H9 (cell line): ENCODE data around the gene CCDC137. TPM values are rescaled to one million over a fixed set of nuclear protein-coding genes. Genes with fewer than 3 reads are reported as not detected.

Experiments used
- DNase-seq: peaks from one replicate; pipeline ENCODE4 v3.0.0-alpha.2; 2017
- H2AFZ ChIP-seq: one replicate; pipeline ENCODE4 v1.6.1; 2013; ENCODE audit warnings: mild to moderate bottlenecking, low read length, control low read depth, moderate library complexity
- H2AK5ac ChIP-seq: 2 replicates; pipeline ENCODE4 v1.6.1; 2013; ENCODE audit warnings: low read length, control low read depth, mixed read lengths; ENCODE audit not compliant: insufficient read length
- H2BK120ac ChIP-seq: one replicate; pipeline ENCODE4 v1.6.1; 2013; ENCODE audit warnings: low read depth, mild to moderate bottlenecking, low read length, control low read depth, inconsistent platforms; ENCODE audit not compliant: poor library complexity, severe bottlenecking
- H2BK12ac ChIP-seq: 2 replicates; pipeline ENCODE4 v1.6.1; 2013; ENCODE audit warnings: low read length, control low read depth, mixed read lengths, low read depth; ENCODE audit not compliant: insufficient read length
- H2BK15ac ChIP-seq: 2 replicates; pipeline ENCODE4 v1.6.1; 2013; ENCODE audit warnings: low read depth, low read length, control low read depth
- H2BK20ac ChIP-seq: one replicate; pipeline ENCODE4 v1.6.1; 2013; ENCODE audit warnings: low read depth, mild to moderate bottlenecking, low read length, control low read depth, inconsistent platforms; ENCODE audit not compliant: poor library complexity, severe bottlenecking
- H2BK5ac ChIP-seq: 2 replicates; pipeline ENCODE4 v1.6.1; 2013; ENCODE audit warnings: low read length, control low read depth, mixed read lengths; ENCODE audit not compliant: insufficient read length
- H3K14ac ChIP-seq: 2 replicates; pipeline ENCODE4 v1.6.1; 2013; ENCODE audit warnings: low read length, control low read depth; ENCODE audit not compliant: insufficient read depth
- H3K18ac ChIP-seq: 2 replicates; pipeline ENCODE4 v1.6.1; 2013; ENCODE audit warnings: low read depth, mild to moderate bottlenecking, mixed read lengths, low read length, control low read depth; ENCODE audit not compliant: insufficient read length
- H3K23ac ChIP-seq: 2 replicates; pipeline ENCODE4 v1.6.1; 2013; ENCODE audit warnings: low read length, control low read depth, mixed read lengths, low read depth; ENCODE audit not compliant: insufficient read length
- H3K23me2 ChIP-seq: 2 replicates; pipeline ENCODE4 v1.6.1; 2013; ENCODE audit warnings: low read depth, mild to moderate bottlenecking, mixed read lengths, low read length, control low read depth; ENCODE audit not compliant: insufficient read length, poor library complexity, severe bottlenecking
- H3K27ac ChIP-seq: 2 replicates; pipeline ENCODE4 v1.5.1; 2013; ENCODE audit warnings: low read length, control low read depth, mixed read lengths, low read depth; ENCODE audit not compliant: insufficient read length
- H3K27me3 ChIP-seq: 2 replicates; pipeline ENCODE4 v1.6.1; 2013; ENCODE audit warnings: low read length, control low read depth, inconsistent platforms; ENCODE audit not compliant: insufficient read depth
- H3K4ac ChIP-seq: 2 replicates; pipeline ENCODE4 v1.6.1; 2013; ENCODE audit warnings: low read depth, mild to moderate bottlenecking, control low read depth, inconsistent platforms, low read length, moderate library complexity
- H3K4me1 ChIP-seq: 2 replicates; pipeline ENCODE4 v1.6.1; 2013; ENCODE audit warnings: low read length, control low read depth, inconsistent platforms; ENCODE audit not compliant: insufficient read depth
- H3K4me2 ChIP-seq: 2 replicates; pipeline ENCODE4 v1.6.1; 2013; ENCODE audit warnings: low read length, control low read depth, mixed read lengths; ENCODE audit not compliant: insufficient read length, insufficient read depth
- H3K56ac ChIP-seq: 2 replicates; pipeline ENCODE4 v1.6.1; 2013; ENCODE audit warnings: low read depth, mild to moderate bottlenecking, mixed read lengths, low read length, control low read depth; ENCODE audit not compliant: insufficient read length
- H3K79me1 ChIP-seq: 2 replicates; pipeline ENCODE4 v1.6.1; 2013; ENCODE audit warnings: low read depth, mild to moderate bottlenecking, moderate library complexity, low read length, control low read depth, inconsistent platforms; ENCODE audit not compliant: insufficient read depth, poor library complexity, severe bottlenecking
- H3K79me2 ChIP-seq: 2 replicates; pipeline ENCODE4 v1.6.1; 2013; ENCODE audit warnings: low read length, control low read depth, inconsistent platforms; ENCODE audit not compliant: insufficient read depth
- H3K9ac ChIP-seq: 2 replicates; pipeline ENCODE4 v1.6.1; 2013; ENCODE audit warnings: low read length, control low read depth, mixed read lengths; ENCODE audit not compliant: insufficient read length; ENCODE audit errors: extremely low read depth
- H3K9me3 ChIP-seq: one replicate; pipeline ENCODE4 v1.6.1; 2013; ENCODE audit warnings: low read depth, low read length, inconsistent platforms; ENCODE audit not compliant: control insufficient read depth
- H3T11ph ChIP-seq: one replicate; pipeline ENCODE4 v1.6.1; 2013; ENCODE audit warnings: mild to moderate bottlenecking, low read length, control low read depth, inconsistent platforms
- H4K20me1 ChIP-seq: one replicate; pipeline ENCODE4 v1.6.1; 2013; ENCODE audit not compliant: control insufficient read depth, insufficient read length, insufficient read depth
- H4K5ac ChIP-seq: 2 replicates; pipeline ENCODE4 v1.6.1; 2013; ENCODE audit warnings: low read depth, mild to moderate bottlenecking, mixed read lengths, low read length, control low read depth; ENCODE audit not compliant: insufficient read length
- H4K8ac ChIP-seq: replicated peaks from 2 replicates; pipeline ENCODE4 v1.6.1; 2013; ENCODE audit warnings: low read length, control low read depth, mixed read lengths, low read depth; ENCODE audit not compliant: insufficient read length
- H4K91ac ChIP-seq: 2 replicates; pipeline ENCODE4 v1.6.1; 2013; ENCODE audit warnings: low read depth, mild to moderate bottlenecking, moderate library complexity, mixed read lengths, low read length, control low read depth; ENCODE audit not compliant: insufficient read length
- H3K27ac Mint-ChIP-seq, 3 experiments: 2 replicates in 2 of 3; 3 replicates in 1 of 3; pipeline ENCODE4 v1.8.0; 2020 to 2021; ENCODE audit warnings: mixed read lengths in 3 of 3, mild to moderate bottlenecking in 1 of 3, moderate library complexity in 1 of 3
- H3K27me3 Mint-ChIP-seq: 2 replicates; pipeline ENCODE4 v1.8.0; 2021; ENCODE audit warnings: low read depth, mild to moderate bottlenecking, moderate library complexity, mixed read lengths
- H3K36me3 Mint-ChIP-seq, 3 experiments: 2 replicates in 2 of 3; 3 replicates in 1 of 3; pipeline ENCODE4 v1.8.0; 2020 to 2021; ENCODE audit warnings: low read depth in 3 of 3, mixed read lengths in 3 of 3; ENCODE audit not compliant: insufficient read depth in 1 of 3
- H3K4me1 Mint-ChIP-seq, 2 experiments: 2 replicates each; pipeline ENCODE4 v1.8.0; 2020; ENCODE audit warnings: mixed read lengths in 2 of 2
- H3K4me3 Mint-ChIP-seq, 2 experiments: 2 replicates in 1 of 2; 3 replicates in 1 of 2; pipeline ENCODE4 v1.8.0; 2020 to 2021; ENCODE audit warnings: mild to moderate bottlenecking in 2 of 2, mixed read lengths in 2 of 2, moderate library complexity in 1 of 2
- H3K9me3 Mint-ChIP-seq, 2 experiments: 2 replicates in 1 of 2; 3 replicates in 1 of 2; pipeline ENCODE4 v1.8.0; 2020; ENCODE audit warnings: mild to moderate bottlenecking in 2 of 2, mixed read lengths in 2 of 2, moderate library complexity in 1 of 2
- WGBS: extraction: QIAGEN DNeasy Blood & Tissue Kit; methylation state at CpG from one replicate; pipeline ENCODE4 v1.1.7; 2013; ENCODE audit warnings: missing lambda C conversion rate, low lambda C conversion rate, mixed read lengths; ENCODE audit not compliant: insufficient read length; ENCODE audit errors: extremely low coverage; 5-methylcytosine and 5-hydroxymethylcytosine counted together
- total RNA-seq: library from RNA; stranded (reverse); gene quantifications from 2 replicates; pipeline ENCODE4 v1.2.1, GENCODE V29; 2021
- TF ChIP-seq, protein P1 (sequence below): fragments of 200-600 bp; sonication (generic); conservative IDR thresholded peaks from 3 replicates; pipeline ENCODE4 v1.8.0; 2021; ENCODE audit warnings: antibody characterized with exemption, mild to moderate bottlenecking

Gene CCDC137
- total RNA-seq, 1 experiment from 2014 or later, result 60.8 TPM

DNA sequence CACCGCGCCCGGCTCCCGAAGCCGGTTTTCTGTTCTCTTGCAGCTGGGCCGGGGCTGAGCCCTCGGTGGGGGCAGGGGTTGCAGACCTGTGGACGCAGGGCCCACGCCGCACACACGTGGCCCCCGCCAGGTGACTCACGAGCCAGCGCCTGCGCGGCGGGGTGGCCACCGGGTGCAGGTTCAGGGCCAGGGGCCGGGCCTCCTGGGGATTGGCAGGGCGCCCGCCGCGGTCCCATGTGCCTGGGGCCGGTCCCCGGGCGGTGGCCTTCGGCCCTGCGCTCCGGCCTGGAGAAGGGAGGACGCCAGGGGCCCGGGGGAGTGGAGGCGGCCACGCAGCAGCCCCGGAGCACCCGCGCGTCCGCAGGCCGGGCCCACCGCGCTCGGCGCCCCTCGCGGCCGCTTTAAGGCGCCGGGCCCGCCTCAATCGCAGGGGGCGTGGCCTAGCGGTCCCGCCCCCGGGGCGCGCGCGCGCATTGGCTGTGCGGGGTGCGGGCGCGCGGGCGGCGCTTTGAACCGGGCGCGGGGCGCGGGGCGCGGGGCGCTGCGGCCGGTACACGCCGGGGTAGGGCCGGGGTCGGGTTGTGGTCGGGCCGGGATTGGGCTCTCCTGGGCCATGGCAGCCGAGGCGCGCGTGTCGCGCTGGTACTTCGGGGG lies 45.4 kb downstream of the CCDC137 start, which contains the start of gene SLC25A10:
TSS of gene SLC25A10 (plus strand) at position 471 of the 654 bp plus-strand sequence. CDS start at position 614, 143 bp downstream.
- no peaks in the 10 kb centered on the region; a peak in 1 of 5 replicates for H3K9me3 Mint-ChIP-seq
- H3K36me3 Mint-ChIP-seq, result peaks cover 5 to 25% (median 8%) of the 10 kb centered on the region in 3 experiments; a peak in 6 of 7 replicates
- no peak within 1 kb of the TSS for H4K5ac ChIP-seq
- peaks cover 20% of the 10 kb centered on the region for H3K23me2 ChIP-seq
- H3K27me3 Mint-ChIP-seq, result no peaks in the 10 kb centered on the region; the same call in 1 of the 2 replicates
- no peak within 1 kb of the TSS for H2BK120ac ChIP-seq
- H3K4me1 Mint-ChIP-seq, result peaks cover 24% of the 10 kb centered on the region in 2 experiments
- H3K79me1 ChIP-seq, result no peaks in the 10 kb centered on the region
- H3K9me3 ChIP-seq, result no peaks in the 10 kb centered on the region
- H2BK20ac ChIP-seq, result no peak within 1 kb of the TSS
- H3K4me2 ChIP-seq, result peak within 1 kb of the TSS; percentile 74
- no peak within 1 kb of the TSS for H3K4ac ChIP-seq
- H4K91ac ChIP-seq, result no peak within 1 kb of the TSS
- TF ChIP-seq, protein P1, sequence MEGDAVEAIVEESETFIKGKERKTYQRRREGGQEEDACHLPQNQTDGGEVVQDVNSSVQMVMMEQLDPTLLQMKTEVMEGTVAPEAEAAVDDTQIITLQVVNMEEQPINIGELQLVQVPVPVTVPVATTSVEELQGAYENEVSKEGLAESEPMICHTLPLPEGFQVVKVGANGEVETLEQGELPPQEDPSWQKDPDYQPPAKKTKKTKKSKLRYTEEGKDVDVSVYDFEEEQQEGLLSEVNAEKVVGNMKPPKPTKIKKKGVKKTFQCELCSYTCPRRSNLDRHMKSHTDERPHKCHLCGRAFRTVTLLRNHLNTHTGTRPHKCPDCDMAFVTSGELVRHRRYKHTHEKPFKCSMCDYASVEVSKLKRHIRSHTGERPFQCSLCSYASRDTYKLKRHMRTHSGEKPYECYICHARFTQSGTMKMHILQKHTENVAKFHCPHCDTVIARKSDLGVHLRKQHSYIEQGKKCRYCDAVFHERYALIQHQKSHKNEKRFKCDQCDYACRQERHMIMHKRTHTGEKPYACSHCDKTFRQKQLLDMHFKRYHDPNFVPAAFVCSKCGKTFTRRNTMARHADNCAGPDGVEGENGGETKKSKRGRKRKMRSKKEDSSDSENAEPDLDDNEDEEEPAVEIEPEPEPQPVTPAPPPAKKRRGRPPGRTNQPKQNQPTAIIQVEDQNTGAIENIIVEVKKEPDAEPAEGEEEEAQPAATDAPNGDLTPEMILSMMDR, result no peak
- H3K23ac ChIP-seq, result no peak within 1 kb of the TSS
- H3T11ph ChIP-seq, result no peak within 1 kb of the TSS
- H3K4me1 ChIP-seq, result no peaks in the 10 kb centered on the region; the same call in 1 of the 2 replicates
- H2BK15ac ChIP-seq, result no peak within 1 kb of the TSS
- no CpG with 5 or more reads among the region's 89 CpGs for WGBS
- DNase-seq, result peak; percentile 78
- no peak within 1 kb of the TSS for H3K56ac ChIP-seq
- H4K8ac ChIP-seq, result no peak within 1 kb of the TSS
- H2AFZ ChIP-seq, result no peak within 1 kb of the TSS
- no peaks in the 10 kb centered on the region for H3K27me3 ChIP-seq
- no peak within 1 kb of the TSS for H2BK5ac ChIP-seq
- no peaks in the 10 kb centered on the region; the same call in 1 of the 2 replicates for H3K79me2 ChIP-seq
- H3K4me3 Mint-ChIP-seq, result peak within 1 kb of the TSS; percentile 75 to 95
- no peaks in the 10 kb centered on the region for H4K20me1 ChIP-seq
- H2AK5ac ChIP-seq, result no peak within 1 kb of the TSS
- H3K18ac ChIP-seq, result no peak within 1 kb of the TSS
- H3K27ac Mint-ChIP-seq, result peak within 1 kb of the TSS in 2 of 3 experiments; percentile 59 to 92; a peak in 5 of 7 replicates
- no peak within 1 kb of the TSS for H3K27ac ChIP-seq
- H2BK12ac ChIP-seq, result no peak within 1 kb of the TSS
- peak within 1 kb of the TSS; percentile 40 for H3K9ac ChIP-seq
- H3K14ac ChIP-seq, result no peak within 1 kb of the TSS
